Measurements from ENCODE around the gene CLIC5.

DNA sequence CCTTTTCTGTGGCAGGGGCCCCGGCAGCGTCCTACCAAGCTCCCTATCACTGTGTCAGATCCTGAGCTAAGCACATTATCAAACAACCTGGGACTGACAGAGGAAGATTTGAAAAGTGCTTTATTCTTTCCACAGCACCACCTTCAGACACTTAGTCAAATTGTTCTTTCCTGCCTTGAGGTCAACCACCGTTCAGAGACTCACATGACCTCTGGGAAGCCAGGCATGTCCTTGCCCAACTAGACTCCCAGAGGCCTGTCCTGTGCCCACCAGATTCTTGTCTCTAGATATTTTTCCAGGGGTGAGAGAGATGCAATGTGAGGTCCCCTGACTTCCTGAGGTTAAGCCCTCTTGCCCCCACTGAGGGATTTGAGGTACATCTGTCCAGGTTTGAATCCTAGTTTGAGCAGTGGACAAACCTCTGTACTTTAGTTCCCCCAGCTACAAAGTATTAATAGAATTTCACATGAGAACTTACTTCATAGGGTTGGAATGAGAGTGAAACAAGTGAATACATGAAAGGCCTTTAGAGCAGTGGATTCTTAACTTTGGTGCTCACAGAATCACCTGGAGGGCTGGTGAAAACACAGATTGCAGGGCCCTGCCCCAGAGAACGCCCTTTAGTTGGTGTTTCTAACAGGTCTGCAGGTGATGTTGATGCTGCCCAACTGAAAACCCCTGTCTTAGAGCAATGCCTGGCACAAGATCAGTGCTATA lies 179.8 kb downstream of the CLIC5 start:
- TF ChIP-seq CTCF (IDR thresholded peaks at IDR 0.05): no peak
- no peak for TF ChIP-seq POLR2A (IDR thresholded peaks at IDR 0.05)
- TF ChIP-seq POLR2AphosphoS5 (IDR thresholded peaks at IDR 0.05): no peak
